Ishikawa (cell line): ENCODE data around the gene GRIA3.

ENCODE experiments used
- CEBPB ChIP-seq: IDR thresholded peaks from 2 replicates; pipeline ENCODE4 v1.6.1; 2012
- EGR1 ChIP-seq: IDR thresholded peaks from 2 replicates; pipeline ENCODE4 v1.6.1; 2012
- MAX ChIP-seq: IDR thresholded peaks from 2 replicates; pipeline ENCODE4 v1.6.1; 2012
- NFIC ChIP-seq: IDR thresholded peaks from 2 replicates; pipeline ENCODE4 v1.6.1; 2012
- TCF12 ChIP-seq: IDR thresholded peaks from 2 replicates; pipeline ENCODE4 v1.6.1; 2012; ENCODE audit warnings: low read depth
- YY1 ChIP-seq: IDR thresholded peaks from 2 replicates; pipeline ENCODE4 v1.6.1; 2012; ENCODE audit warnings: low read depth

DNA sequence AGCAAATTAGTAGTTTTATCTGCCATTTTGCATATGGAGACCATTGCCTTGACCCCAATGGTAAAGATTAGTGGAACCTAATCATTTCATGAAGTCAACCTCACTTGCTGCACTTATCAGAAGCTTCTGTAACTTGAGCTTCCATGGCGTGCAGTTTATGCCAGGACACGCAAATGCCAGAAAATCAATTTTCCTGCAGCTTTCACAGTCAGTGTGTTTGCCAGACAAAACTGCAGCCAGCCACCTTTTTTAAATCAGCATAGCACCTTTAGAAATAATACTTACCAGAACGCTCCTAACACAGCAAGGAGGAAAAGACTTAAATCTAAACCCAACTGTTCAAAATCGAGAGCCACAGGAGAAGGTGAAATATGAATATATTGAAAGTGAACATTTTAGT lies 265.3 kb downstream of the GRIA3 start:
- TF ChIP-seq YY1: no peak
- no peak for TF ChIP-seq CEBPB
- TF ChIP-seq EGR1: no peak
- no peak for TF ChIP-seq MAX
- no peak for TF ChIP-seq TCF12
- no peak for TF ChIP-seq NFIC
